ENCODE measurements around the gene EYA3. TPM values are rescaled to one million over a fixed set of nuclear protein-coding genes. Genes with fewer than 3 reads are reported as not detected.
A peak's percentile ranks its signal among the peaks of the same experiment; 100 is the strongest.

Gene EYA3
- total RNA-seq, 1 experiment from 2014 or later: 32.7 TPM

DNA sequence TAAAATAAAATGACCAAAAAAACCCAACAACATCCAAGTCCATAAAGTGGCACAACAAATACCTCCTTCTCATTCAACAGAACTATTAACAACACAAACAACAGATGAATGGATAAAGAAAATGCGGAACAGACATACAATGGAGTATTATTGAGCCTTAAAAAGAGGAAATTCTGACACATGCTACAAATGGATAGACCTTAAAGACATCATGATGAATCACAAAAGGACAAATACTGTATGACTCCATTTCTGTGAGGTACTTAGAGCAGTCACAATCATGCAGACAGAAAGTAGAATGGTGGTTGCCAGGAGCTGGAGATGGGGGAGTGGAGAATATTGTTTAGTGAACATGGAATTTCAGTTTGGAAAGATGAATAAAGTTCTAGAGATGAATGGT lies 42.6 kb downstream of the EYA3 start:
- no CpG with 5 or more reads among the region's 1 CpG for WGBS (ENCODE audit: extremely low coverage, insufficient read length, low lambda C conversion rate)
- Mint-ChIP-seq H3K9me3 (no peaks in the 10 kb centered on the region), H3K36me3 (ENCODE audit: insufficient read depth in 1 of 3, low read depth in 3 of 3) (peaks cover 0 to 13% (median 10%) of the 10 kb centered on the region in 3 experiments; a peak in 5 of 7 replicates), H3K4me1 (peaks cover 10 to 11% of the 10 kb centered on the region in 2 experiments), H3K4me3 (no peak overlapping the region), H3K27ac (peak overlapping the region in 2 of 3 experiments; percentile 3 to 23; a peak in 3 of 7 replicates), H3K27me3 (ENCODE audit: low read depth) (no peaks in the 10 kb centered on the region)
- Histone ChIP-seq H3K56ac (ENCODE audit: insufficient read length, low read depth, low read length) (no peak overlapping the region), H3K79me2 (ENCODE audit: insufficient read depth, low read length) (no peaks in the 10 kb centered on the region), H4K91ac (ENCODE audit: insufficient read length, low read depth, low read length) (no peak overlapping the region), H3K27ac (ENCODE audit: insufficient read length, low read depth, low read length) (no peak overlapping the region), H2AFZ (ENCODE audit: low read length) (no peak overlapping the region), H2AK5ac (ENCODE audit: insufficient read length, low read length) (no peak overlapping the region), H3T11ph (ENCODE audit: low read length) (no peak overlapping the region), H3K79me1 (ENCODE audit: insufficient read depth, low read depth, low read length, poor library complexity, severe bottlenecking) (no peaks in the 10 kb centered on the region), H3K27me3 (ENCODE audit: insufficient read depth, low read length) (no peaks in the 10 kb centered on the region), H3K9ac (ENCODE audit: extremely low read depth, insufficient read length, low read length) (no peak overlapping the region), H3K4me1 (ENCODE audit: insufficient read depth, low read length) (no peaks in the 10 kb centered on the region; the same call in 1 of the 2 replicates), H2BK5ac (ENCODE audit: insufficient read length, low read length) (no peak overlapping the region), H4K5ac (ENCODE audit: insufficient read length, low read depth, low read length) (no peak overlapping the region), H2BK120ac (ENCODE audit: low read depth, low read length, poor library complexity, severe bottlenecking) (no peak overlapping the region), H3K23ac (ENCODE audit: insufficient read length, low read depth, low read length) (no peak overlapping the region), H4K8ac (replicated peaks; ENCODE audit: insufficient read length, low read depth, low read length) (no peak overlapping the region), H3K18ac (ENCODE audit: insufficient read length, low read depth, low read length) (no peak overlapping the region), H2BK20ac (ENCODE audit: low read depth, low read length, poor library complexity, severe bottlenecking) (no peak overlapping the region), H2BK12ac (ENCODE audit: insufficient read length, low read depth, low read length) (no peak overlapping the region), H3K9me3 (ENCODE audit: control insufficient read depth, low read depth, low read length) (no peaks in the 10 kb centered on the region), H3K4me2 (ENCODE audit: insufficient read depth, insufficient read length, low read length) (no peak overlapping the region), H2BK15ac (ENCODE audit: low read depth, low read length) (no peak overlapping the region), H4K20me1 (ENCODE audit: control insufficient read depth, insufficient read depth, insufficient read length) (no peaks in the 10 kb centered on the region), H3K23me2 (ENCODE audit: insufficient read length, low read depth, low read length, poor library complexity, severe bottlenecking) (no peaks in the 10 kb centered on the region), H3K4ac (ENCODE audit: low read depth, low read length) (no peak overlapping the region), H3K14ac (ENCODE audit: insufficient read depth, low read length) (no peak overlapping the region)
- TF ChIP-seq, protein P1, sequence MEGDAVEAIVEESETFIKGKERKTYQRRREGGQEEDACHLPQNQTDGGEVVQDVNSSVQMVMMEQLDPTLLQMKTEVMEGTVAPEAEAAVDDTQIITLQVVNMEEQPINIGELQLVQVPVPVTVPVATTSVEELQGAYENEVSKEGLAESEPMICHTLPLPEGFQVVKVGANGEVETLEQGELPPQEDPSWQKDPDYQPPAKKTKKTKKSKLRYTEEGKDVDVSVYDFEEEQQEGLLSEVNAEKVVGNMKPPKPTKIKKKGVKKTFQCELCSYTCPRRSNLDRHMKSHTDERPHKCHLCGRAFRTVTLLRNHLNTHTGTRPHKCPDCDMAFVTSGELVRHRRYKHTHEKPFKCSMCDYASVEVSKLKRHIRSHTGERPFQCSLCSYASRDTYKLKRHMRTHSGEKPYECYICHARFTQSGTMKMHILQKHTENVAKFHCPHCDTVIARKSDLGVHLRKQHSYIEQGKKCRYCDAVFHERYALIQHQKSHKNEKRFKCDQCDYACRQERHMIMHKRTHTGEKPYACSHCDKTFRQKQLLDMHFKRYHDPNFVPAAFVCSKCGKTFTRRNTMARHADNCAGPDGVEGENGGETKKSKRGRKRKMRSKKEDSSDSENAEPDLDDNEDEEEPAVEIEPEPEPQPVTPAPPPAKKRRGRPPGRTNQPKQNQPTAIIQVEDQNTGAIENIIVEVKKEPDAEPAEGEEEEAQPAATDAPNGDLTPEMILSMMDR (conservative IDR thresholded peaks at IDR 0.05): no peak
- DNase-seq: no peak

All from H9 (cell line).